Non-pigmented ciliary epithelial cell (primary cell): ENCODE data around the gene P2RY12.

Source experiments
- DNase-seq: peaks from one replicate; pipeline ENCODE4 v3.0.0-alpha.2; 2010; ENCODE audit warnings: low read depth

Gene P2RY12

DNA sequence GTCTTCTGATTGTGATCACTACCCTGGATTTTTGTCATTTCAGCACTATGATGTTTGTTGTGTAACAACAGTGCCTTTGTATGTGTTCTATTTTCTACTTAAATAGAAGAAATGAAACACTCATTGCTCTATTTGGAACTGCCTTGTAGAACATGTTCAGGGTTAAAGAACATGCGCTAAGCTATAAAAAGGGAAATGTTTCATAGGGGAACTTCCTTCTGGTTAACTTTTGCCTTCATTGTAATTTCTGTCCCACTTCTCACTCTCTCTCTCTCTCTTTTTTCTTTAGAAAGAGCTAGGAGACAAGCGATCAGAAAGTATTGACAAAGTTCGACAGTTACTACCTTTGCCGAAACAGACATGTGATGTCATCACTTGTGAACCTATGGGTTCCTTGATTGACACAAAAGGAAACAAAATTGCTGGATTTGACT lies at the start of gene P2RY12:
Gene P2RY12 (minus strand): TSS at position 13 of the 434 bp plus-strand sequence. CDS start 45,908 bp downstream, outside the sequence.
- no peak for DNase-seq

- no peak for DNase-seq
These were observed 48.2 kb upstream of the P2RY12 start for GRCh38 chr3:151432616-151433372.

- DNase-seq, result peak; percentile 90
These were observed 47.4 kb upstream of the P2RY12 start for GRCh38 chr3:151431940-151432339.

DNA sequence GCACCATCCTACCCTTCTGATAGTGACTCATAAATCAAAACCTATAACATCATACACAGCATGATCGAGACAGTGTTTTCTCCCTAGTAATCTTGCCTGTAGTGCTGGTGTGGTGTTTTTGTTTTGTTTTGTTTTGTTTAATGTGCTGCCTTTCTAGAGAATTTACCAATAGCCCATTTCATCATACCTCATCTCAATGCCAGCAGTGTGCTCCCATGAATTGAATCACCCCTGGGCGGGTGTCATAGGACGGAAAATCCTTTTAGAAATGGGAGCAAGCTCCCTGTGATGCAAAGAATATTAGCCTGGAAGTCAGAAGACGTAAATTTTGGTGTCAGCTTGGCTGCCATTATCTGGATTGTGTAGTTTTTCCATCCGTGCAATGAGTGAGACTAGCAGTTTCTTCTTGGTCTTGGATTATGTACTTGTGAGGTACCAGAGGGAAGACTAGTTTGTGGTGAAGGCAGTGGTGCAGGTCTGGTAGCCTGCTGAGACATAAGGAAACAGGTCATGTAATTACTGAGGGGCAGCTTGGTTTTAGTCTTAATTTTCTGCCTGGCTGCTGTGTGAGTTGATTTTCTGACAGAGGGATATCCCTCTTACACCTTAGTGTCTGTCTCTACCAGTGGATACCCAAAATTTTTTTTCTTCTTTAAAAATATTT lies 46.4 kb upstream of the P2RY12 start:
- no peak for DNase-seq

- DNase-seq, result no peak
These were observed 43.8 kb upstream of the P2RY12 start for GRCh38 chr3:151428386-151428785.

DNA sequence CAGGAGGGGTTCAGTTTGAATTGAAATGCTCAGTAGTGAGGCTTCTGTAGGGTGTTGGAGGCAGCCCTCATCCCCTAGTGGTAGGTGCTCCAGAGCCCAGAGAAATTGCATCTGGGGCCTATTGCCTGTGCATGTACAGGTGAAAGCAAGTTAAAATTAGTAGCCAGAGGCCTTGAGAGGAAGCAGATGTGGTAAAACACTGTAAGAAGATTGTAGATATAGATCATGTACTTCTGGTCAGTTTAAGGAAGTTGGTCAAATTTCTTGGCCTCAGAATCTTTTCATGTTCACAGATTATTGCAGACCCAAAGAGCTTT lies 41.7 kb upstream of the P2RY12 start:
- DNase-seq, result no peak

DNA sequence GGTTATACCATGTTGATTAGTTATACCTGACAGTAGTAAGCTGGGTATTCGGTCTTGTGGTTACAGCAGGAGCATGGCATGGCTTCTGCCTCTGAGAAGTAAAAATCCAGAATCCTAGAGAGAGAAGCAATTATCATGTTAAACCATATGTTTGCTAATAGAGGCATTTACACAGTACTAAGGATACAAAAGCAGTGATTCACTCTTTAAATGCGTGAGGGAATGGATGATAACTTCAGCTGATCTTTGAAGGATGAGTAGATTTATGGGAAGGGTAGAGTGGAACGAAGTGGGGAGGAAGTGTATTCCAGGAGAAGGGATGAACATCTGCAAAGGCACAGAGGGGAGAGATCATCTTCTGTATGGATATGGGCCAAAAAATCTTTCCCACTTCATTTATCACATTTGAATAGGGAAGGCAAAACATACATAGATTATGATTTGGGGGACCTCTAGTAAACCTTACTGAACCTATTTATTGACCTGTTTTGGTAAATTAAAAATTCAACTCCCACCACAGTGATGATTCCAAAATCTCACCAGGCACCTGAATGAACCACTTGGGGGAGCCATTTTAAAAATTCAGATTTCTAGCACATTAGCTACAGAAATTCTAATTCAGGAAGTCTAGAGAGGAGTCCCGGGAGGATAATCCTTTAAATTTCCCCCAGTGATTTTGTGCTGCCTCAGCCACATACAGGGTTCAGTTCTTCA lies 41.2 kb upstream of the P2RY12 start:
- DNase-seq, result no peak

DNA sequence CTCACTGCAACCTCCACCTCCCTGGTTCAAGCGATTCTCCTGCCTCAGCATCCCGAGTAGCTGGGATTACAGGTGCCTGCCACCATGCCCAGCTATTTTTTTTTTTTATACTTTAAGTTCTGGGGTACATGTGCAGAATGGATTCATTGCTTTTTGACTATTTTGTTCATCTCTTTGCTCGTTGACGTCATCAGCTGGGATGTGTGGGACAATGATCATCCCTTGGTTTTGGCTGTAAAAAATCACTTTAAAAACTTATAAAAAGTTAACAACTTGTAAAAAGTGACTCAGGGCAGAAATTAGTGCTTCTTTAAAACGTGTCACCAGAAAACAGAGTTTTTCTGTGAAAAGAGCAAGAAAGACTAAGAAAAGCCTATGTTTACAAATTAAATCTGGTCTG lies 38.5 kb upstream of the P2RY12 start:
- no peak for DNase-seq

GRCh38 chr3:151421938-151422337 lies 37.4 kb upstream of the P2RY12 start:
- DNase-seq, result no peak

DNA sequence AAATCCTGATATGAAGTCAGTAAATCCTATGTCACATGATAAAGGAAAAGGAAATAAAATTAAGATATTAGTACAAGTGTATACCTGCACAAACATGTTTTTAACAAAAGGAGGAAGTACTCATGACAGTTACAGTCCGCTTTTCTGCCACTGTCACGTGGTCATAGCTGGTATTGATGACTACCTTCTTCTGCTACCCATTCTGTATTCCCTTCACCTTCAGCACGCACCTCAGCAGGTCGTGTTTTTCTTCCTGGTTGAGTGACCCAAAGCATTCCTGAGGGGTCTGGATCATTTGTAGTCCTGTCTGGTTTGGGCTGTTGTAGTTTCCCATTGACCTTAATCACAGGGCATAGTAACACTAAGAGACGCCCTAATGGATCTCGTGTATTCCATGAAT lies 35.3 kb upstream of the P2RY12 start:
- DNase-seq, result no peak

GRCh38 chr3:151415289-151415688 lies 30.7 kb upstream of the P2RY12 start:
- DNase-seq, result no peak

GRCh38 chr3:151412989-151413388 lies 28.4 kb upstream of the P2RY12 start:
- no peak for DNase-seq

DNA sequence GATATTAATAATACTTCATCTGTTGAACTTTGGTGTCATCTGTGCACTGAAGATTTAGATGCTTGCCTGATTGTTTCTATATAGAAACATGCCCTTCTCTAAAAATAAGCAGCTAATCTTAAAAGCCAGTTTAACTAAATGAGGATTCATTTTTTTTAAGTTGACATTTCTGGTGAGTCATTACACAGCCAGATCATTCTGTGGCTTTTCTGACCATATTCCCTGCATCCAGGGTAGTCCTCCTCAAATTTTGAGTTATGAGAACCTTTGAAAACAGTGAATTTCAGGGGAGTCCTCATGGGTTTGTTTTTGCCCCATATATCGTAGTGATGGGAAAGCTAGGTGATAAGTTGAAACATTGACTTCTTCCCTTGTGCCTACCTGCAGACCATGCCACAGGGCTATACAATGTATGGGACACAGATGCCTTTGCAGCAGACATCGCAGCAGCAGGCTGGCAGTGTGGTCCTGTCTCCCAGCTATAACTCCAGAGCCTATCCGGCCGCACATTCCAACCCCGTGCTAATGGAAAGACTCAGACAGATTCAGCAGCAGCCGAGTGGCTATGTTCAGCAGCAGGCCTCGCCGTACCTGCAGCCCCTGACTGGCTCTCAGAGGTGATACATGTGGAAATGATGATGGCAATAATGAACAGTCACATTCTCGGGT lies 26.5 kb upstream of the P2RY12 start:
- no peak for DNase-seq

DNA sequence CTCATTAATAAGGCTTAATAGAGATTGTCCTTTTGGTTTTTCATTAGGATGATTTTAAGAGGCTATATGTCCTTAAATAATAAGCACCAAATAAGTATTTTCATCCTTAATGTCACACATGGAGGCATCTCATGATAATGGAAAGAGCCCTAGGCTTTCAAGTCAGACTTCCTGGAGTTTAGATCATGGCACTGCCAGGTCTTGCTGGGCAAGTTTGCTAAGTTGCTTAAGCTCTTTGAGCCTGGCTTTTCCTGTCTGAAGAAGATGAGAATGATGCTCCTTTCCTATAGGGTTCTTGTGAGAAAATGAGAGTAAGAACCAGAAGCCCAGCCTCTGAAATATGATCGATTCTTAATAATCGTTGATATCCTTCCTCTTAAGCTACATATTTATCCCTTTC lies 23.4 kb upstream of the P2RY12 start:
- no peak for DNase-seq

DNA sequence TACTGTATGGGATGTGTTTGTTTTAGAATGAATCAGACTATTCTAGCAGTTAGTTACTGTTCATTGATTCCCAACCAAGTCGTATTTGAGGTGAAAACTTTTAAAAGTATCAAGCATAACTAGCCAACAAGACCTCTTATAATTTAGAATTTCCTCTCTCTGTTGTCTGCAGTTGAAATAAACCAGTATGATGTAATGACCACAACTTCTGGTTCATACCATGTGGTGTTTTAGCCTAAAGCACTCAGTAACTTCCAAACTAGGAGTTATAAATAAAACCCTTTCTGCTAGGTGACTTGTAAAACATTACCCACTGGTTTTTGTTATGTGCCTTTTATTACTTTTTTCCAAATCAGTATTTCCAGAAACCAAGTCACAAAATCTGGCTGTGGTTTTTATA lies 19.8 kb upstream of the P2RY12 start:
- no peak for DNase-seq

GRCh38 chr3:151403246-151403645 lies 18.7 kb upstream of the P2RY12 start:
- no peak for DNase-seq

DNA sequence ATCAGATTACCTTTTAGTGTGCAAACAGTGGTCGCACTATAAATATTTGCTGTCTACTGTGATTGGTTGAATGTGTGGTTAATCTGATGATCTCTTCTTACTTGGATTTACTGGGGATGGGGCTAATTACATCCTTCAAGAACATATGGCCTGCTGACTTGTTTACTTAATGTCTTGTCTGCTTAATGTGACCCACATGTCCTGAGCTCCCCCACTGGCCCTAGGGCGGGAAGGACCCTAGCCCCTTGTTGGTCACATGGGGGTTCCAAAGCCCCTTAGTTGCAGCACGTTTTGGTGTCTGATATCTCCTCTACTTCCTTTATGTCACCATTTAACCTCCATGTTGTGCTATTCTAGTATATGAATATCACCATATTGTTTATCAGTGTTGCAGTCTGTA lies 17.8 kb upstream of the P2RY12 start:
- no peak for DNase-seq

- no peak for DNase-seq
These were observed 15.8 kb upstream of the P2RY12 start for GRCh38 chr3:151400341-151400740.

- no peak for DNase-seq
These were observed 14.3 kb upstream of the P2RY12 start for GRCh38 chr3:151398895-151399294.

DNA sequence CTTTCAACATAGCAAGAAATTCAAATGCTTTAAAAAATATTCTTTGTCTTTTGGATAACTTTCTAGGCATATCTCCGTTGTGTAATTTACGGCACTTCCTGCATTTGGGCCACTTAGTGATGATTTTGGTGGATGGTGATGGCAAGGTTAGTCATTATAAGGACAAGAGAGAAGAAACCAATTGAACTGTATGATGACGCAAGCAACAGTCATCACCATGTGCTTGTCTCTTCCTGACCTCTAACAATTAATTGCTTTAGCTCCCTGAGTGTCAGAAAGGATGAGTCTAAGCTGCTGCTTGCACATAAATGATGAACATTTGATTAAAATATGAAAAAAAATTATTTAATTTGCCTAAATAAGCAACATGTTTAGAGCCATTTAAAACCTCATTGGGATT lies 11.3 kb upstream of the P2RY12 start:
- DNase-seq, result peak; percentile 18

- no peak for DNase-seq
These were observed 10.1 kb upstream of the P2RY12 start for GRCh38 chr3:151394611-151395010.

GRCh38 chr3:151393941-151394340 lies 9.4 kb upstream of the P2RY12 start:
- DNase-seq, result no peak
